MCF 10A (cell line): ENCODE measurements around the gene PLCG2. TPM values are rescaled to one million over a fixed set of nuclear protein-coding genes. Genes with fewer than 3 reads are reported as not detected.

Source experiments
- BruUV-seq: library from RNA; stranded (reverse); fragments of 400-500 nt; replicated peaks from 2 replicates; lab custom pipeline; 2021; lab: Mats Ljungman, UMichigan
- CTCF ChIA-PET: fragments of 300-600 bp; sonication (Branson Sonifier 250); formaldehyde crosslinking; extraction: SDS; loops from one replicate; lab custom pipeline; 2021; ENCODE audit warnings: antibody characterized with exemption, inconsistent platforms; lab: Yijun Ruan, JAX
- POLR2A ChIA-PET: fragments of 300-600, 350-650 bp; sonication (Branson Sonifier 250); formaldehyde crosslinking; extraction: SDS; loops from one replicate; lab custom pipeline; 2020; ENCODE audit warnings: antibody characterized with exemption, inconsistent platforms; lab: Yijun Ruan, JAX
- DNase-seq: peaks from one replicate; pipeline ENCODE4 v3.0.0-alpha.2; 2018; ENCODE audit not compliant: unreplicated experiment
- H3K27ac Mint-ChIP-seq: one replicate; pipeline ENCODE4 v1.8.0; 2022; ENCODE audit warnings: mild to moderate bottlenecking, low read depth, mixed read lengths; ENCODE audit not compliant: unreplicated experiment
- H3K27me3 Mint-ChIP-seq: one replicate; pipeline ENCODE4 v1.8.0; 2022; ENCODE audit warnings: mixed read lengths; ENCODE audit not compliant: insufficient read depth, unreplicated experiment
- H3K36me3 Mint-ChIP-seq: one replicate; pipeline ENCODE4 v1.8.0; 2022; ENCODE audit warnings: mild to moderate bottlenecking, moderate library complexity, mixed read lengths; ENCODE audit not compliant: insufficient read depth, unreplicated experiment
- H3K4me1 Mint-ChIP-seq: one replicate; pipeline ENCODE4 v1.8.0; 2022; ENCODE audit warnings: mixed read lengths; ENCODE audit not compliant: insufficient read depth, unreplicated experiment
- H3K4me3 Mint-ChIP-seq: one replicate; pipeline ENCODE4 v1.8.0; 2022; ENCODE audit warnings: mild to moderate bottlenecking, moderate library complexity, mixed read lengths; ENCODE audit not compliant: unreplicated experiment
- H3K9me3 Mint-ChIP-seq: one replicate; pipeline ENCODE4 v1.8.0; 2022; ENCODE audit warnings: mixed read lengths; ENCODE audit not compliant: unreplicated experiment
- intact Hi-C: fragments of 100-400 bp; cut with micrococcal nuclease; formaldehyde crosslinking; loops from 2 replicates; pipeline ENCODE4 v1.14.1; 2022
- total RNA-seq: library from RNA; stranded (reverse); gene quantifications from 2 replicates; pipeline ENCODE4 v1.2.3, GENCODE V29; 2022
- TF ChIP-seq, protein P1 (sequence below): fragments of 200-600 bp; IDR thresholded peaks from one replicate; pipeline ENCODE4 v1.8.0; 2022; ENCODE audit warnings: antibody characterized with exemption, mild to moderate bottlenecking; ENCODE audit not compliant: unreplicated experiment

PLCG2 gene
- total RNA-seq, 1 experiment from 2014 or later: 5.2 TPM

GRCh38 chr16:81823734-81824133, 44.6 kb downstream of the PLCG2 start:
- POLR2A ChIA-PET: no interaction called here
- H3K4me1 Mint-ChIP-seq: no peaks in the 10 kb centered on the region
- CTCF ChIA-PET: no interaction called here
- TF ChIP-seq, protein P1, sequence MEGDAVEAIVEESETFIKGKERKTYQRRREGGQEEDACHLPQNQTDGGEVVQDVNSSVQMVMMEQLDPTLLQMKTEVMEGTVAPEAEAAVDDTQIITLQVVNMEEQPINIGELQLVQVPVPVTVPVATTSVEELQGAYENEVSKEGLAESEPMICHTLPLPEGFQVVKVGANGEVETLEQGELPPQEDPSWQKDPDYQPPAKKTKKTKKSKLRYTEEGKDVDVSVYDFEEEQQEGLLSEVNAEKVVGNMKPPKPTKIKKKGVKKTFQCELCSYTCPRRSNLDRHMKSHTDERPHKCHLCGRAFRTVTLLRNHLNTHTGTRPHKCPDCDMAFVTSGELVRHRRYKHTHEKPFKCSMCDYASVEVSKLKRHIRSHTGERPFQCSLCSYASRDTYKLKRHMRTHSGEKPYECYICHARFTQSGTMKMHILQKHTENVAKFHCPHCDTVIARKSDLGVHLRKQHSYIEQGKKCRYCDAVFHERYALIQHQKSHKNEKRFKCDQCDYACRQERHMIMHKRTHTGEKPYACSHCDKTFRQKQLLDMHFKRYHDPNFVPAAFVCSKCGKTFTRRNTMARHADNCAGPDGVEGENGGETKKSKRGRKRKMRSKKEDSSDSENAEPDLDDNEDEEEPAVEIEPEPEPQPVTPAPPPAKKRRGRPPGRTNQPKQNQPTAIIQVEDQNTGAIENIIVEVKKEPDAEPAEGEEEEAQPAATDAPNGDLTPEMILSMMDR: no peak
- no peak for DNase-seq
- no TSS peak for BruUV-seq
- H3K9me3 Mint-ChIP-seq: no peaks in the 10 kb centered on the region
- intact Hi-C loops: no loop called here
- no peaks in the 10 kb centered on the region for H3K27me3 Mint-ChIP-seq
- no peaks in the 10 kb centered on the region for H3K36me3 Mint-ChIP-seq
- no peak overlapping the region for H3K4me3 Mint-ChIP-seq
- no peak overlapping the region for H3K27ac Mint-ChIP-seq

- intact Hi-C loops: no loop called here
- Mint-ChIP-seq H3K36me3 (no peaks in the 10 kb centered on the region), H3K27ac (no peak overlapping the region), H3K4me1 (no peaks in the 10 kb centered on the region), H3K4me3 (no peak overlapping the region), H3K9me3 (no peaks in the 10 kb centered on the region), H3K27me3 (no peaks in the 10 kb centered on the region)
- no TSS peak for BruUV-seq
- DNase-seq: no peak
- ChIA-PET POLR2A (no interaction called here), CTCF (no interaction called here)
- TF ChIP-seq, protein P1: no peak
These were observed 47.4 kb downstream of the PLCG2 start for GRCh38 chr16:81826523-81826922.

- Mint-ChIP-seq H3K4me3 (no peak overlapping the region), H3K36me3 (no peaks in the 10 kb centered on the region), H3K27ac (no peak overlapping the region), H3K9me3 (no peaks in the 10 kb centered on the region), H3K4me1 (no peaks in the 10 kb centered on the region), H3K27me3 (no peaks in the 10 kb centered on the region)
- CTCF ChIA-PET: interaction anchor here (0.6 kb wide), 2 partner anchors 33 to 236 kb away, joined by 4 to 5 read pairs; no protein-coding TSS in a partner anchor
- no TSS peak for BruUV-seq
- no peak for DNase-seq
- TF ChIP-seq, protein P1: no peak
- intact Hi-C loops: no loop called here
- POLR2A ChIA-PET: no interaction called here
These were observed 51.9 kb downstream of the PLCG2 start for GRCh38 chr16:81830845-81831540.

DNA sequence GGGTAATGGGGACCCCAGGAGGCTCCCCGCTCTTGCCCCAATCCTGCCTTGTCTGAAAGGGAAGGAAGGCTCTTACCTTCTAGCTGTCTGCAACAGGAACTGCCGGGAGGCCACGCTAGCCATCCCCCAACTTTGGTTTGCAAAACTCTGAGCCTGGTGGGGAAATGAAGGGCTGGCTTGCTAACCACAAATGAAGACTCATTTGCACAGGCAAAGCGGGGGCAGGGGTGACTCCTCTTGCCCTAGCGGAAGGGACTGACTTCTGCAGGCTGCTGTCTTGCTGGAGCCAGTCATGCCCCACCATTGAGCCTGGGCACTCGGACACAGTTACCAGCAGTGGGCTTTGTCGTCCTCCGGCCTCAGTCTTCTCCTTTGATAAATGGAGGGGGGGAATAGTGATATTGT, 52.6 kb downstream of the PLCG2 start:
- TF ChIP-seq, protein P1: no peak
- Mint-ChIP-seq H3K36me3 (no peaks in the 10 kb centered on the region), H3K27ac (no peak overlapping the region), H3K4me3 (no peak overlapping the region), H3K27me3 (no peaks in the 10 kb centered on the region), H3K4me1 (peaks cover 6% of the 10 kb centered on the region), H3K9me3 (no peaks in the 10 kb centered on the region)
- BruUV-seq: no TSS peak
- POLR2A ChIA-PET: no interaction called here
- CTCF ChIA-PET: interaction anchor here (0.6 kb wide), 2 partner anchors 34 to 237 kb away, joined by 4 to 5 read pairs; no protein-coding TSS in a partner anchor
- DNase-seq: no peak
- intact Hi-C loops: no loop called here
